HG02678 (cell line): ENCODE data around the gene MED14.
"Not testable (repeated sequence)": the region's sequence is repeated elsewhere in the genome, so short reads cannot be mapped to it uniquely, and the experiment has no call there.

Experiments
- ATAC-seq: cut with Tn5 transposase; IDR thresholded peaks from one replicate; pipeline ENCODE4 v1.9.1; 2021; ENCODE audit warnings: mild to moderate bottlenecking, moderate library complexity; ENCODE audit not compliant: unreplicated experiment

Gene MED14

GRCh38 chrX:40735325-40736169 lies at the start of gene MED14:
MED14 (minus strand) TSS chrX:40735542; CDS start chrX:40735412, 130 bp downstream.
- ATAC-seq: peak; percentile 87

GRCh38 chrX:40784516-40785151 lies 49.3 kb upstream of the MED14 start:
- ATAC-seq: no peak

- not testable (repeated sequence) for ATAC-seq
Observed at GRCh38 chrX:40782644-40783259, 47.4 kb upstream of the MED14 start.

GRCh38 chrX:40780951-40781350 lies 45.6 kb upstream of the MED14 start:
- ATAC-seq: no peak

GRCh38 chrX:40780082-40780481 lies 44.7 kb upstream of the MED14 start:
- no peak for ATAC-seq

- no peak for ATAC-seq
Observed at GRCh38 chrX:40778861-40779575, 43.7 kb upstream of the MED14 start.

- no peak for ATAC-seq
Observed at GRCh38 chrX:40773809-40774208, 38.5 kb upstream of the MED14 start.

- no peak for ATAC-seq
Observed at GRCh38 chrX:40773188-40773587, 37.8 kb upstream of the MED14 start.

GRCh38 chrX:40772290-40772689 lies 36.9 kb upstream of the MED14 start:
- no peak for ATAC-seq

GRCh38 chrX:40761762-40762161 lies 26.4 kb upstream of the MED14 start:
- ATAC-seq: no peak

GRCh38 chrX:40759374-40759773 lies 24.0 kb upstream of the MED14 start:
- no peak for ATAC-seq

- ATAC-seq: no peak
Observed at GRCh38 chrX:40757058-40757457, 21.7 kb upstream of the MED14 start.

GRCh38 chrX:40755291-40756249 lies 20.2 kb upstream of the MED14 start:
- no peak for ATAC-seq

- ATAC-seq: peak; percentile 53
Observed at GRCh38 chrX:40749681-40750494, 14.5 kb upstream of the MED14 start.

- ATAC-seq: no peak
Observed at GRCh38 chrX:40748977-40749376, 13.6 kb upstream of the MED14 start.

GRCh38 chrX:40746521-40746920 lies 11.2 kb upstream of the MED14 start:
- ATAC-seq: no peak

- peak; percentile 2 for ATAC-seq
Observed at GRCh38 chrX:40736170-40736505, 796 bp upstream of the MED14 start.

- peak; percentile 16 for ATAC-seq
Observed at GRCh38 chrX:40734971-40735324, 394 bp downstream of the MED14 start.

GRCh38 chrX:40733706-40734105 lies 1.6 kb downstream of the MED14 start:
- ATAC-seq: no peak
